ENCODE measurements around the gene P2RY2. TPM values are rescaled to one million over a fixed set of nuclear protein-coding genes. Genes with fewer than 3 reads are reported as not detected.

The P2RY2 gene
- total and polyA plus RNA-seq, 10 of the 15 experiments (the other 5 are each of a cell fraction or from before 2014, with no cell fraction given) = 0.03 to 0.23 (median 0.17) TPM; not detected in 7

DNA sequence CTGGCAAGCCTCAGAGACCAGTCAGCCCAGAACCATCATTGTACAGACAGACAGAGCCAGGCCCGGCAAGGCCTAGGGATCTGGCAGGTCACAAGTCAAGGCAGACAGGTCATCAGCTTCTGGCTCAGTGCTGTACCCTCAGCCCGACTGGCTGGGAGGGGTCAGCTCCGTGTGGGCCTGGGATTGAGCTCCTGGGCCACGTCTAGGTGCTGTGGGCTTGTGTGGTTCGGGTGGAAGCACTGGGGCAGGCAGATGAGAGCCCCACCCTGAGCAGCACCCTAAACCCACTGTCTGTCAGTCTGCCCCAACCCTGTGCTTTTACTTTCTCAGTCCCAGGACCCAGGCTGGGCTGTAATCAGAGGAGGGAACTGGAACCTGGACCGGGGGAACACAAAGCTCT, 26.9 kb upstream of the P2RY2 start:
- no peaks in the 10 kb centered on the region for H3K36me3 ChIP-seq (ENCODE audit: control insufficient read depth in 2 of 2, insufficient read depth in 2 of 2, low read length in 1 of 2)
- BruUV-seq (replicated peaks) = no TSS peak
- no peaks in the 10 kb centered on the region for H3K79me2 ChIP-seq (ENCODE audit: control insufficient read depth, insufficient read depth, low read length)
- ChIA-PET RAD21 (ENCODE audit: unreplicated experiment) (interaction anchor here (1.1 to 1.2 kb wide), 2 partner anchors 14 to 98 kb away, joined by 3 read pairs; no protein-coding TSS in a partner anchor), SMC1A (ENCODE audit: uncharacterized antibody, unreplicated experiment) (interaction anchor here (0.9 to 10.1 kb wide), 2 partner anchors 47 to 97 kb away, joined by 3 to 188 read pairs; no protein-coding TSS in a partner anchor), POLR2A (interaction anchor here (1.0 kb wide), 1 partner anchor 71 kb away, joined by 3 read pairs; no protein-coding TSS in a partner anchor), CTCF (interaction anchor here (0.6 to 2.1 kb wide), 5 partner anchors 45 to 326 kb away, joined by 3 to 6 read pairs (median 3); no protein-coding TSS in a partner anchor)
- FAIRE-seq (no peak), DNase-seq (ENCODE audit: low read depth, low spot score) (no peak), ATAC-seq (no peak)
- no peak overlapping the region for H3K9ac ChIP-seq (ENCODE audit: control insufficient read depth, insufficient read depth, low read length)
- no peak overlapping the region for H3K4me2 ChIP-seq (ENCODE audit: control insufficient read depth, insufficient read depth)
- intact Hi-C loops (cut with micrococcal nuclease; ENCODE audit: unreplicated experiment) (no loop called here), in situ Hi-C loops (cut with MboI) (loop anchor here (25.0 kb wide), 1 partner anchor 354 kb away; no protein-coding TSS in a partner anchor)
- no peaks in the 10 kb centered on the region for H3K27me3 ChIP-seq (replicated peaks in 1 of 2; ENCODE audit: control insufficient read depth in 2 of 2, insufficient read depth in 2 of 2, low read length in 1 of 2)
- no peaks in the 10 kb centered on the region for H4K20me1 ChIP-seq (ENCODE audit: control insufficient read depth, insufficient read depth)
- H3K9me3 ChIP-seq (replicated peaks; ENCODE audit: control insufficient read depth, insufficient read depth, low read length) = no peaks in the 10 kb centered on the region
- H3K4me3 ChIP-seq = no peak overlapping the region
- H2AFZ ChIP-seq (ENCODE audit: control insufficient read depth, low read depth, low read length) = no peak overlapping the region
- WGBS (ENCODE audit: insufficient coverage, insufficient replicate concordance, low lambda C conversion rate, missing lambda C conversion rate) = 79% methylated on average over 6 of the region's 6 CpGs
- TF ChIP-seq EZH2 (IDR thresholded peaks at IDR 0.05; ENCODE audit: borderline replicate concordance, control insufficient read depth, low read depth, low read length) (no peak), MXI1 (IDR thresholded peaks at IDR 0.05; ENCODE audit: low read depth, low read length) (no peak), EGR1 (IDR thresholded peaks at IDR 0.05; ENCODE audit: borderline replicate concordance in 1 of 2, low read depth in 2 of 2, low read length in 2 of 2) (no peak), SIN3A (IDR thresholded peaks at IDR 0.05; ENCODE audit: low read depth, low read length) (no peak), MEF2A (IDR thresholded peaks at IDR 0.05; ENCODE audit: insufficient read depth, low read depth, low read length) (no peak), CHD2 (IDR thresholded peaks at IDR 0.05; ENCODE audit: borderline replicate concordance, low read depth, low read length) (no peak), IKZF1 (conservative IDR thresholded peaks at IDR 0.05) (no peak), HDGF (IDR thresholded peaks at IDR 0.05) (no peak)
- TF ChIP-seq, protein P1, sequence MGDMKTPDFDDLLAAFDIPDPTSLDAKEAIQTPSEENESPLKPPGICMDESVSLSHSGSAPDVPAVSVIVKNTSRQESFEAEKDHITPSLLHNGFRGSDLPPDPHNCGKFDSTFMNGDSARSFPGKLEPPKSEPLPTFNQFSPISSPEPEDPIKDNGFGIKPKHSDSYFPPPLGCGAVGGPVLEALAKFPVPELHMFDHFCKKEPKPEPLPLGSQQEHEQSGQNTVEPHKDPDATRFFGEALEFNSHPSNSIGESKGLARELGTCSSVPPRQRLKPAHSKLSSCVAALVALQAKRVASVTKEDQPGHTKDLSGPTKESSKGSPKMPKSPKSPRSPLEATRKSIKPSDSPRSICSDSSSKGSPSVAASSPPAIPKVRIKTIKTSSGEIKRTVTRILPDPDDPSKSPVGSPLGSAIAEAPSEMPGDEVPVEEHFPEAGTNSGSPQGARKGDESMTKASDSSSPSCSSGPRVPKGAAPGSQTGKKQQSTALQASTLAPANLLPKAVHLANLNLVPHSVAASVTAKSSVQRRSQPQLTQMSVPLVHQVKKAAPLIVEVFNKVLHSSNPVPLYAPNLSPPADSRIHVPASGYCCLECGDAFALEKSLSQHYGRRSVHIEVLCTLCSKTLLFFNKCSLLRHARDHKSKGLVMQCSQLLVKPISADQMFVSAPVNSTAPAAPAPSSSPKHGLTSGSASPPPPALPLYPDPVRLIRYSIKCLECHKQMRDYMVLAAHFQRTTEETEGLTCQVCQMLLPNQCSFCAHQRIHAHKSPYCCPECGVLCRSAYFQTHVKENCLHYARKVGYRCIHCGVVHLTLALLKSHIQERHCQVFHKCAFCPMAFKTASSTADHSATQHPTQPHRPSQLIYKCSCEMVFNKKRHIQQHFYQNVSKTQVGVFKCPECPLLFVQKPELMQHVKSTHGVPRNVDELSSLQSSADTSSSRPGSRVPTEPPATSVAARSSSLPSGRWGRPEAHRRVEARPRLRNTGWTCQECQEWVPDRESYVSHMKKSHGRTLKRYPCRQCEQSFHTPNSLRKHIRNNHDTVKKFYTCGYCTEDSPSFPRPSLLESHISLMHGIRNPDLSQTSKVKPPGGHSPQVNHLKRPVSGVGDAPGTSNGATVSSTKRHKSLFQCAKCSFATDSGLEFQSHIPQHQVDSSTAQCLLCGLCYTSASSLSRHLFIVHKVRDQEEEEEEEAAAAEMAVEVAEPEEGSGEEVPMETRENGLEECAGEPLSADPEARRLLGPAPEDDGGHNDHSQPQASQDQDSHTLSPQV (IDR thresholded peaks at IDR 0.05) = no peak
- TF ChIP-seq, protein P2, sequence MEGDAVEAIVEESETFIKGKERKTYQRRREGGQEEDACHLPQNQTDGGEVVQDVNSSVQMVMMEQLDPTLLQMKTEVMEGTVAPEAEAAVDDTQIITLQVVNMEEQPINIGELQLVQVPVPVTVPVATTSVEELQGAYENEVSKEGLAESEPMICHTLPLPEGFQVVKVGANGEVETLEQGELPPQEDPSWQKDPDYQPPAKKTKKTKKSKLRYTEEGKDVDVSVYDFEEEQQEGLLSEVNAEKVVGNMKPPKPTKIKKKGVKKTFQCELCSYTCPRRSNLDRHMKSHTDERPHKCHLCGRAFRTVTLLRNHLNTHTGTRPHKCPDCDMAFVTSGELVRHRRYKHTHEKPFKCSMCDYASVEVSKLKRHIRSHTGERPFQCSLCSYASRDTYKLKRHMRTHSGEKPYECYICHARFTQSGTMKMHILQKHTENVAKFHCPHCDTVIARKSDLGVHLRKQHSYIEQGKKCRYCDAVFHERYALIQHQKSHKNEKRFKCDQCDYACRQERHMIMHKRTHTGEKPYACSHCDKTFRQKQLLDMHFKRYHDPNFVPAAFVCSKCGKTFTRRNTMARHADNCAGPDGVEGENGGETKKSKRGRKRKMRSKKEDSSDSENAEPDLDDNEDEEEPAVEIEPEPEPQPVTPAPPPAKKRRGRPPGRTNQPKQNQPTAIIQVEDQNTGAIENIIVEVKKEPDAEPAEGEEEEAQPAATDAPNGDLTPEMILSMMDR (IDR thresholded peaks at IDR 0.05 in 2 of 3, conservative IDR thresholded peaks at IDR 0.05 in 1 of 3; ENCODE audit: control insufficient read depth in 2 of 3, extremely low read depth in 1 of 3, insufficient read depth in 1 of 3, low read depth in 3 of 3, low read length in 3 of 3) = no peak
- H3K4me1 ChIP-seq (ENCODE audit: control insufficient read depth, insufficient read depth, low read length) = peaks cover 45% of the 10 kb centered on the region
- no peak overlapping the region for H3K27ac ChIP-seq (ENCODE audit: control insufficient read depth, insufficient read depth)

Data from GM12878 (cell line).